Stimulated activated CD8-positive, alpha-beta memory T cell treated with anti-CD3 and anti-CD28 coated beads, Interleukin-12 subunit alpha, Interleukin-12 subunit beta, amount 100 ng/mL, for 1 hour (primary cell): Measurements from ENCODE around the gene ITGA5.

Experiments
- DNase-seq: peaks from one replicate; pipeline ENCODE4 v3.0.0-alpha.2; 2020; ENCODE audit warnings: low read depth

The ITGA5 gene

GRCh38 chr12:54389134-54389508, 29.9 kb downstream of the ITGA5 start:
- no peak for DNase-seq

- no peak for DNase-seq
Observed at GRCh38 chr12:54388237-54389133, 30.6 kb downstream of the ITGA5 start.

GRCh38 chr12:54387114-54387467, 32.0 kb downstream of the ITGA5 start:
- no peak for DNase-seq

- no peak for DNase-seq
Observed at GRCh38 chr12:54386403-54387113, 32.5 kb downstream of the ITGA5 start.

- DNase-seq, result no peak
Observed at GRCh38 chr12:54385251-54385914, 33.7 kb downstream of the ITGA5 start.

- no peak for DNase-seq
Observed at GRCh38 chr12:54384591-54385041, 34.5 kb downstream of the ITGA5 start, which contains the start of gene ZNF385A. TSS of gene ZNF385A (minus strand) at chr12:54384733. CDS start at chr12:54384514, 219 bp downstream.

- no peak for DNase-seq
Observed at GRCh38 chr12:54383041-54383609, 35.9 kb downstream of the ITGA5 start.

- no peak for DNase-seq
Observed at GRCh38 chr12:54381136-54381535, 37.9 kb downstream of the ITGA5 start.

- peak; percentile 80 for DNase-seq
Observed at GRCh38 chr12:54379398-54380201, 39.5 kb downstream of the ITGA5 start.

GRCh38 chr12:54378796-54379397, 40.2 kb downstream of the ITGA5 start:
- DNase-seq, result no peak

- DNase-seq, result no peak
Observed at GRCh38 chr12:54377797-54378515, 41.1 kb downstream of the ITGA5 start.

GRCh38 chr12:54377007-54377406, 42.1 kb downstream of the ITGA5 start:
- no peak for DNase-seq

GRCh38 chr12:54376596-54376995, 42.5 kb downstream of the ITGA5 start:
- no peak for DNase-seq

GRCh38 chr12:54375259-54375579, 43.8 kb downstream of the ITGA5 start:
- DNase-seq, result no peak

- DNase-seq, result no peak
Observed at GRCh38 chr12:54374562-54375258, 44.4 kb downstream of the ITGA5 start.

- DNase-seq, result no peak
Observed at GRCh38 chr12:54373649-54374561, 45.2 kb downstream of the ITGA5 start.

GRCh38 chr12:54372113-54372806, 46.8 kb downstream of the ITGA5 start:
- DNase-seq, result no peak
